ENCODE measurements around the gene RAG2. TPM values are rescaled to one million over a fixed set of nuclear protein-coding genes. Genes with fewer than 3 reads are reported as not detected.

RAG2 gene
- total RNA-seq, 2 experiments from 2014 or later = not detected

GRCh38 chr11:36569095-36569494 is 28.9 kb downstream of the RAG2 start:
- TF ChIP-seq CTCF (IDR thresholded peaks at IDR 0.05) = no peak
- Histone ChIP-seq H3K36me3 (ENCODE audit: insufficient read depth, low read length) (no peaks in the 10 kb centered on the region), H3K4me1 (ENCODE audit: insufficient read depth, low read length) (peaks cover 6% of the 10 kb centered on the region), H3K27me3 (ENCODE audit: control insufficient read depth in 1 of 2, insufficient read depth in 2 of 2, low read length in 2 of 2) (peaks cover 15 to 27% of the 10 kb centered on the region in 2 experiments), H3K27ac (ENCODE audit: low read depth in 1 of 2, low read length in 2 of 2) (no peak overlapping the region), H3K4me3 (ENCODE audit: low read length) (no peak overlapping the region), H3K9me3 (ENCODE audit: control insufficient read depth in 1 of 2, insufficient read depth in 1 of 2, low read length in 2 of 2) (no peaks in the 10 kb centered on the region)
- ChIA-PET CTCF (no interaction called here), POLR2A (no interaction called here)
- no peak overlapping the region for H3K27ac Mint-ChIP-seq
- no peak for DNase-seq
- no peak overlapping the region for H3K4me3 Mint-ChIP-seq
- intact Hi-C loops (cut with DNase I, micrococcal nuclease) = loop anchor here in 1 of 2 experiments (2.0 kb wide), 1 partner anchor 178 kb away; no protein-coding TSS in a partner anchor
- no peaks in the 10 kb centered on the region for H3K4me1 Mint-ChIP-seq (ENCODE audit: low read depth)
- ATAC-seq (ENCODE audit: poor library complexity) = no peak
- H3K9me3 Mint-ChIP-seq = no peaks in the 10 kb centered on the region
- H3K36me3 Mint-ChIP-seq (ENCODE audit: low read depth) = no peaks in the 10 kb centered on the region
- peaks cover 67% of the 10 kb centered on the region for H3K27me3 Mint-ChIP-seq

GRCh38 chr11:36567694-36568093 is 30.3 kb downstream of the RAG2 start, which contains the start of gene RAG1:
RAG1 (plus strand) TSS chr11:36568007; CDS start chr11:36573305, 5,298 bp downstream.
- no peak within 1 kb of the TSS for H3K27ac ChIP-seq (ENCODE audit: low read depth in 1 of 2, low read length in 2 of 2)
- intact Hi-C loops (cut with DNase I, micrococcal nuclease) = loop anchor here (2.0 kb wide), 1 partner anchor 179 kb away; no protein-coding TSS in a partner anchor
- TF ChIP-seq CTCF (IDR thresholded peaks at IDR 0.05) = no peak
- no peak within 1 kb of the TSS for H3K27ac Mint-ChIP-seq
- ChIA-PET POLR2A (no interaction called here), CTCF (no interaction called here)
- no peak for DNase-seq
- H3K4me3 Mint-ChIP-seq = no peak within 1 kb of the TSS
- H3K36me3 ChIP-seq (ENCODE audit: insufficient read depth, low read length) = no peaks in the 10 kb centered on the region
- no peak within 1 kb of the TSS for H3K4me3 ChIP-seq (ENCODE audit: low read length)
- H3K4me1 Mint-ChIP-seq (ENCODE audit: low read depth) = no peaks in the 10 kb centered on the region
- H3K27me3 Mint-ChIP-seq = peaks cover 63% of the 10 kb centered on the region
- H3K9me3 ChIP-seq (ENCODE audit: control insufficient read depth in 1 of 2, insufficient read depth in 1 of 2, low read length in 2 of 2) = no peaks in the 10 kb centered on the region
- H3K36me3 Mint-ChIP-seq (ENCODE audit: low read depth) = no peaks in the 10 kb centered on the region
- H3K27me3 ChIP-seq (ENCODE audit: control insufficient read depth in 1 of 2, insufficient read depth in 2 of 2, low read length in 2 of 2) = peaks cover 15 to 25% of the 10 kb centered on the region in 2 experiments
- H3K4me1 ChIP-seq (ENCODE audit: insufficient read depth, low read length) = peaks cover 6% of the 10 kb centered on the region
- ATAC-seq (ENCODE audit: poor library complexity) = no peak
- no peaks in the 10 kb centered on the region for H3K9me3 Mint-ChIP-seq

GRCh38 chr11:36566407-36567053 is 31.5 kb downstream of the RAG2 start:
- TF ChIP-seq CTCF (IDR thresholded peaks at IDR 0.05) = no peak
- peaks cover 52% of the 10 kb centered on the region for H3K27me3 Mint-ChIP-seq
- POLR2A ChIA-PET = no interaction called here

More at GRCh38 chr11:36566407-36567053, 31.5 kb downstream of the RAG2 start:
- Histone ChIP-seq H3K9me3 (ENCODE audit: control insufficient read depth in 1 of 2, insufficient read depth in 1 of 2, low read length in 2 of 2) (no peaks in the 10 kb centered on the region), H3K36me3 (ENCODE audit: insufficient read depth, low read length) (no peaks in the 10 kb centered on the region), H3K4me1 (ENCODE audit: insufficient read depth, low read length) (peaks cover 6% of the 10 kb centered on the region), H3K4me3 (ENCODE audit: low read length) (no peak overlapping the region), H3K27me3 (ENCODE audit: control insufficient read depth in 1 of 2, insufficient read depth in 2 of 2, low read length in 2 of 2) (peaks cover 9 to 23% of the 10 kb centered on the region in 2 experiments), H3K27ac (ENCODE audit: low read depth in 1 of 2, low read length in 2 of 2) (no peak overlapping the region)
- ATAC-seq (ENCODE audit: poor library complexity) (no peak), DNase-seq (no peak)
- H3K9me3 Mint-ChIP-seq = no peaks in the 10 kb centered on the region
- intact Hi-C loops (cut with DNase I, micrococcal nuclease) = loop anchor here in 1 of 2 experiments (2.0 kb wide), 1 partner anchor 180 kb away; no protein-coding TSS in a partner anchor
- H3K4me1 Mint-ChIP-seq (ENCODE audit: low read depth) = no peaks in the 10 kb centered on the region
- no peak overlapping the region for H3K27ac Mint-ChIP-seq
- no peak overlapping the region for H3K4me3 Mint-ChIP-seq
- no peaks in the 10 kb centered on the region for H3K36me3 Mint-ChIP-seq (ENCODE audit: low read depth)
- CTCF ChIA-PET = interaction anchor here (1.0 kb wide), 1 partner anchor 181 kb away, joined by 3 read pairs; no protein-coding TSS in a partner anchor

Measured in CD4-positive, alpha-beta T cell (primary cell).